Iris pigment epithelial cell (primary cell): Measurements from ENCODE around the gene UST.
A peak's percentile ranks its signal among the peaks of the same experiment; 100 is the strongest.
"Not testable (repeated sequence)": the region's sequence is repeated elsewhere in the genome, so short reads cannot be mapped to it uniquely, and the experiment has no call there.

Experiments used
- DNase-seq: peaks from one replicate; pipeline ENCODE4 v3.0.0-alpha.2; 2011; ENCODE audit warnings: low read depth

Gene UST

DNA sequence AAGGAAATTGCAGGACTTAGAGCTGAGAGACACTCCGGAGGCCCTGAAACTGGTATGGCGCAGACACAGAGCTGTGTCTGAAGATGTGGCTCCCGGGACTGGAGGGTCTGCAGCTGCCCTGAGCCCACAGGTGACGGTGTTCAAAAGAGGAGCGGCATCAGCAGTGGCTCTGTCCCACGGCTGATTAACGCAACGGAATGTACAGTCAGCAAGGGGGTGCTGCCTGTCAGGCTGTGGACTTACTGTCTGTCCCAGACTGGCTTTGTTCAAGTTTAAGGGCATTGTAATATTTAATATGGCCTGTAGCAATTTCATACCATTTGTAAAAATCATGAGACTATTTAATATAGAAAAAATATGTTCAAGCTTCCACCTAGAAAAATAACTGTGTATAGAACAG, 342.7 kb downstream of the UST start:
- DNase-seq: no peak

DNA sequence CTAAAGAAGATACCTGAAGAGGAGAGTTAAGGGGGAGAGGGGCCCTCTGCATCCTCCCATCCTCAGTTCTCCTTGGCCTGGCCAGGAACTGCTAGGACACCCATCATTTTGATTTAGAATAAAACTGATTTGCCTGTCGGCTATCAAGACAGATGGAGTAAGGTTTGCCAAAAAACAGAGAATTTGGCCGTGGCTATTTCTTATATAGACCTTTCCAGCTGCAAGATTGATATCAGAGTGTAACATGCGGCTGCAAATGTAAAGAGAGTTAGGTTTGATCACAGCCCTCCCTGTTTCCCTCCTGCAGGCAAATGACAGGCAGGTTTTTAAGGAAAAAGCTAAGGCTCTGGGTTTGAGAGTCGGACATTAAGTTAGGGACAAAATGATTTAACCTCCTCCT, 344.1 kb downstream of the UST start:
- no peak for DNase-seq

DNA sequence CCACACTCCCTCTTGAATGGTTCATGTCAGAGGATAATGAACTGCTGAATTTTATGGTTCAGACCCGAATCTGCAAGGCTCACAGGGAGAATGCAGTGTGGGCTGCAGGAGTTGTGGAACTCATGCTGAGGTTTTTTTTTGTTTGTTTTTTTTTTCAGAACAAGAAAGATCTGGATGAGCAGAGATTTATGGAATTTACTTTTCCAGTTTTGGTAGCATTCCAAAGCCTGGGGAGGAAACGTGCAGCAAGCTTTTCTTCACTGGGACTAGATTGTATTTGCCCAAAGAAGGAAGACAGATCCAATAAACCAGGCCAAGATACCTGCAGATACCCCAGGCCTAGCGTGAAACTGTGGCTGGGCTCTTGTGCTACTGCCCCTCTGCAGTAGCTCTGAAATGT, 346.8 kb downstream of the UST start:
- DNase-seq: peak; percentile 54

DNA sequence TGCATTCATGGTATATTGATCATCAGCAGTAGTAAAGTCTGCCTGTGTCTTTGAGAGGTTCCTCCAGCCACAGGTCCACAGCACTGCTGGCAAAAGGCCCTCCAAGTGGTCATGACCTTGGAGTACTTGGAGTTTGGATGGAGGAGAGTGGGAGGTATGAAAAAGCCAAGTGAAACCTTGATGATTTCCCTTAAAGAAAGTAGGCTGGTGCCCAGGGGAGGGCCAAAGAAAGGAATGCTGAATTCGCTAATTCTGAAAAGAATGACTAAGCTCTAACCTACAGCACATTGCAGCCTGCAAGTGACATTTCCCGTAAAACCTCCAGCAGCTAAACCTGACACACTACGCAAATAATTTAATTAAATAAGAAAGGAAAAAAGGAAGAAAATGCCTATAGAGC, 347.3 kb downstream of the UST start:
- DNase-seq: peak; percentile 36

DNA sequence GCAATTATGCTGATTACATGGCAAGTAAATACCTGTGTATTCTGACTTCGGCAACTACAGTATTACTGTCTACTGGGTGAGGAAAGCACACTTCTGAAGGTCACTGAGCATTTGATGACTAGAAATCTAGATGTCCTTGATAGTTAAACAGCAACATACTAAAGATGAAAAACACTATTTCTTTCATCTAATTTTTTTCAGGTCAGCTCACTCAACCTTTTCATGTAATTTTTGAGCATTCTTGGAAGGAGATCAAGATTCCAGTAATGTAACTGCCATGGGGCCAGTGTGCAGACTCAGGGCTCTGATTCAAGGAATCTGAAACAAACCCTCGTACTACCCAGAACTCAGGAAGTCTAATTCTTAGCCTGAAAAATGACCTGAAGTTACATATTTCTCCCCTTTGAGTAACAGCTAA, 348.1 kb downstream of the UST start:
- DNase-seq: peak; percentile 83

DNA sequence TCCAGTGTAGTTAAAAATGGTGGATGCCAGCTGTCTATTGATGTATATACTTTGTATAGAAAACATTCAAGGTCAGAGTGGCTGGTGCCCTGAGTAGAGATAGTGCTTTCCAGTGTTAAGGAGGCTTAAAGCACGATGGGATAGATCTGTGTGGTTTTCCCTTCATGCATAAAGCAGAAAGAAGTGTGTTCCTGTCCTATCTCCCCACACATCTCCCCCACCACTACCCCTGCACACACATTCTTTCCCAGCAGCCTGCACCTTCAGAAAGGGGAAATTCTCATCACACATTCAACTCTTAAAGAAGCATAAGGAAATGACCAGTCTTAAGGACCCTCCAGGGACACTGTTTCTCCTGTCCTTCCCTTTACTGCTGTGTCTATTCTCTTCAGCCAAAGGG, 349.0 kb downstream of the UST start:
- no peak for DNase-seq

DNA sequence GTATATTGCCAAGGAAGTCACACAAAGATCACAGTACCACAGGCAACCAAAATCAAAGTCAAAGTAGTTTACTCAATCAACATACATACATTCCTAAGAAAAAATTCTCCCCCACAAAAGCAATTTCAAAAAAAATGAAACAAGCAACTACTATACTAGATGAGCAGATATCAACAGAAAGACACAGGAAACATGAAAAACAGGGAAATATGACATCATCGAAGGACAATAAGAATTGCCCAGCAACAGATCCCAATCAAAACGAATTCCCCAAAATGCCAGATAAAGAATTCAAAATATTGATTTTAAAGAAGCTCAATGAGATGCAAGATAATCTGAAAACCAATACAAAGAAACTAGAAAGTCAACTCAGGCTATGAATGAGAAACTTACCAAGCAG, 351.0 kb downstream of the UST start:
- DNase-seq: no peak

DNA sequence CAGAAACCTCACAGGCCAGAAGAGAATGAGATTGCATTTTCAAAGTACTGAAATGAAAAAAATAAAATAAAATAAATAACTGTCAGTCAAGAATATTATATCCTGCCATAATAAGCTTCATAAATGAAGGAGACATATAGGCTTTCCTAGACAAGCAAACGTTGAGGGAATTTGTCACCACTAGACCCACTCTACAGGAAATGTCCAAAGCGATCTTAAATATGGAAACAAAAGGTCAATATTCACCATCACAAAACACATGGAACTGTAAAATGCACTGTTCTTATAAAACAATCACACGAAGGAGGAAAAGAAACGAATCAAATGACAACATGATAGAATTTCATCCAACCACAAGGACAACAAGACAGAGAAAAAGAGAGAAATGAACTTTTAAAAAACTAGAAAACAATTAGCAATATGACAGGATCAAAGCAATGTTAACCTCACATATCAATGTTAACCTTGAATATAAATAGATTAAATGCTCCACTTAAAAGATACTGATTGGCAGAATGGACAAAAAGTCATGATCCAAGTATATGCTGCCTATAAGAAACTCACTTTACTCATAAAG, 352.0 kb downstream of the UST start:
- DNase-seq: no peak

DNA sequence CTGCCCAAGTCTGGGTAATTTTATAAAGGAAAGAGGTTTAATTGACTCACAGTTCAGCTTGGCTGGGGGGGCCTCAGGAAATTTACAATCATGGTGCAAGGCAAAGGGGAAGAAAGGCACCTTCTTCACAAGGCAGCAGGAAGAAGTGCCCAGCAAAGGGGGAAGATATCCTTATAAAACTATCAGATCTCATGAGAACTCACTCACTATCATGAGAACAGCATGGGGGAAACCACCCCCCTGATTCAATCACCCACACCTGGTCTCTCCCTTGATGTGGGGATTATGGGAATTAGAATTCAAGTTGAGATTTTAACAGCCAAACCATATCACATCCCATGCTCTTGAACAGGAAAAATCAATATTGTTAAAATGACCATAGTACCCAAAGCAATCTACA, 355.5 kb downstream of the UST start:
- no peak for DNase-seq

DNA sequence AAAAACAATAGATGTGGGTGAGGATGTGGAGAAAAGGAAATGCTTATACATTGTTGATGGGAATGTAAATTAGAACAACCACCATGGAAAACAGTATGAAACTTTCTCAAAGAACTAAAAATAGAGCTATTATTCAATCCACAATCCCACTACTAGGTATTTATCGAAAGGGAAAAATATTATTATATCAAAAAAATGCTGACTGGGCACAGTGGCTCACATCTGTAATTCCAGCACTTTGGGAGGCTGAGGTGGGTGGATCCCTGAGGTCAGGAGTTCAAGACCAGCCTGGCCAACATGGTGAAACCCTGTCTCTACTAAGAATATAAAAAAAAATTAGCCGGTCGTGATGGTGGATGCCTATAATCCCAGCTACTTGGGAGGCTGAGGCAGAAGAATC, 357.1 kb downstream of the UST start:
- not testable (repeated sequence) for DNase-seq

DNA sequence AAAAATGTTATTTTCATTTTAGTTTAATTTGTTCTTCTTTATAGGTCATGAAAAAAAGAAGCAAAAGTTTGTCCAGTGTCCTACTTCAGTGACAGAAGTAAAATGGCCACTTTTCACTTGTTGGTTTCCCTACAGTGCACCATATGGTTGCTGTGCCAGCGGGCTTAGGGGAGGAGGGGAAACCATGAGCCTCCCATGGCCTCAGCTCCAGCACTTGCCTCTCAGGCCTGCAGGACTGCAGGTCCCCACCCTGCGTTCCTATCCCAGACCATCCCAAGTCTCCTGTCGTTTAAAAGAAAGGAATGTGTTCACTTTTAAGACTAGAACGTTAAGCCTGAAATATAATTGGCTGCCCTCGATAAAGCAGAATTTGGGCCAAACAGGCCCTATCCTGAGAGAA, 360.7 kb downstream of the UST start:
- DNase-seq: no peak

DNA sequence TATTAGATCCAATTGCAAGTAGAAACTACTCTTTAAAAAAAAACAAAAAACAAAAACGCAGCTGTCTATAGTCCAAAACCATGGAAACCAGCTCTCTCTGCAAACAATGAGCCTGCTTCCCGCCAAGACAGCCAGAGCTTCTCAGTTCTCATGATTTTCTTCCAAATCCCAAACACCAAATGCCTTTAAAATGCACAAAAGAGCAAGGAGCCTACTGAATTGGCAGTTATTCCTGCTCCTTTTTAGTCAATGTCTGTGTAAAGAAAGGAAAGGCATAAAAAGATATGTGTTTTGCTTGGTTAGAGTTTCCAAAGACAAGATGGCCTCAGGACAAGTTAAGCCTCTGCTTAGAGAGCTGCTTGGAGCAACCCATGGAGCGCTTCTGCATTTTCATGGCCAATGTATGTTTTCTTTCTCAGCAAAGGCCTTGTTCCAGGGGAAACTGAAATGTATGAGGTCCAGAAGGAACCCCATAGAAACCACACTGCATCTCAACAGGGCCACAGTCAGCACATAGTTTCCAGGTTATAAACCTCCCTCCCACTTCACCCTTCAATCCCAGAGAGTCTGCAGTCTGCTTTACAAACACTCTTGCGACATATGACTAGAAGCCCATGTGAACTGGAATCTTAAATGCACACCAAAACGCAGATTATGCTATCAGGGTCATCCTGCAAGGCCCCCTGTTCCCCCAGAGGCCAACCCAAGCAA, 361.4 kb downstream of the UST start:
- DNase-seq: peak; percentile 42

DNA sequence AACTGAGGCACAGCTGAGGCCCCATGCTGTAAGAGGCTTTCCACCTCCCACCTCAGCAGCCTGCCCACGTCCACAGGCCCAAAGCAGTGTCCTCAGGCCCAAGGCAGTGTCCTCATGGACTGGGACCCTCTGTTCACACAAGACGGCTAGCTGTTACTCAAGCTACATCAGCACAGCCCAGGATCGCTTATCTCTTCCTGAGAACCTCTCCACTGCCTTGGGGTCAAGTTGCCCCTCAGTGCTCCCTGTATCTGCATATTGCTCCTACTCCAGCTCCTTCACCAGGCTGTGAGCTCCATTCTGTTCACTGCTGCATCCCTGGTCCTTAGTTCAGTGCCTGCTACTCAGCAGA, 361.9 kb downstream of the UST start:
- DNase-seq: no peak

DNA sequence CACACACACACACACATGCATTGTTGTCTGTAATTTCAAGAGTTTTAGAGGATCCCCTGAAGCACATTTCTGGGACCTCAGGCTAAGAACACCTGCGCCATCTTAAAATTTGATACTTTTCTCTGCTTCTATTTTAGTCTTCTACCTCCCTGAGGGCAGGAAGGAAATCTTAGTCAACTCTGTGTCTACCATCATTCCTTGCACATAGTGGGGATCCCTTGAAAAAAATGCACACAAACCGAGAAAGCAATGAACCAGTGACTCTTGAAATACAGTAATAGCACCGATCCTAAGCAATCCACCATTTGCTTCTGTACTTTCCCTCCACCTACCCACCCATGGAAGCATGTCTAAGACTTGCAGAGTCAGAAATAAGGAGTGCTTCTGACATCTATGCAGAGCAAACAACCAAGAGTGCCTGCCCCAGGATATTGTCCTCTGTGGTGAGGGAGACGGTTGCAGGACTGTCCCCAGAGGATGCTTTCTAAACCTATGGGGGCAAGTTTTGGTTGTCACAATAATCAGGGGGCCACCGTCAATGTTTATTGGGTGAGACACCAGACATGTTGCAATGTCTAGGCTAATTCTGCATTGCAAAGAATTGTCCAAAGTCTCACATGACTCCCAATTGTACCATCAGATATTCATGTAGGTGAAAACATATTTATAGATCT, 362.7 kb downstream of the UST start:
- DNase-seq: no peak

DNA sequence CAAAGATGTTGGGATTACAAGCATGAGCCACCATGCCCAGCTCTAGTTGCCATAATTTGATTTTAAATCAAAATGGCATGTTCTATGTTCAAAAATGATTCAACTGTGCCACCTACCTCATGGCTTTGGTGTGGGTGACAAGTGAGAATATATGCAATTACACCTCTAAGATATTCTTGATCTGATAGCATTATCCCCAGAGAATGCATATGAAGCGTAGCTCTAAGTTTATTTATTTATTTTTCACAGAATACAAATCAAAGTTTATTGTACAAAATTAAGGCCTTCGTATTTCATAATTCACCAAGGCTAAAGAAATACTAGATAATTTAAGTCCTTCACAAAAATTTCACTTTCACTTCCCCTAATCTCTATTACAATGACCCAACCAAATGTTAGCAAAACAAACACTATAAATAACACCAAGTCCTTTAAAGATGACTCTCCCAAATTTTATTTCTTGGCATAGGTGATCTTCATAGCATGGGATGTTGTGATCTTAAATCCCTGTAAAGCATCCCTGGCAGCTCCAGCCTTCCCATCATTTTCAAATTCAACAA, 364.8 kb downstream of the UST start:
- no peak for DNase-seq

DNA sequence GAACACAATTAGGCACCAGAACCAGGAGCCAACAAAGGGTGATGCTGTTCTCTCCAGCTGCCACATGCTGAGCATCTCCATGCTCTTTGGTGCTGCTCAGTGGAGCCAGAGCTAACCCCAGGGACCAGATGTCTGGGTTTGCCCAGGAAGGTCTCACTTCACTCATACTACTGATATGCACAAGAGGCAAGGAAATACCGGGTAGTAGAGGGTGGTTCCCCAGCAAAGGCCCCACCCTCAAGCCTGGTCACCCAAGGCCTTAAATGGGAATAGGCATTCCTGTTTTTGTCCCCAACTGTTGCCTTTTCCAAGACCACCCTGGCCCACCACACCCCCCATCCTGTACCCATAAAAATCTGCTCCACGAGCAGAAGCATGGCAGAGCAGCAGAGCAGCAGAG, 366.1 kb downstream of the UST start:
- no peak for DNase-seq

DNA sequence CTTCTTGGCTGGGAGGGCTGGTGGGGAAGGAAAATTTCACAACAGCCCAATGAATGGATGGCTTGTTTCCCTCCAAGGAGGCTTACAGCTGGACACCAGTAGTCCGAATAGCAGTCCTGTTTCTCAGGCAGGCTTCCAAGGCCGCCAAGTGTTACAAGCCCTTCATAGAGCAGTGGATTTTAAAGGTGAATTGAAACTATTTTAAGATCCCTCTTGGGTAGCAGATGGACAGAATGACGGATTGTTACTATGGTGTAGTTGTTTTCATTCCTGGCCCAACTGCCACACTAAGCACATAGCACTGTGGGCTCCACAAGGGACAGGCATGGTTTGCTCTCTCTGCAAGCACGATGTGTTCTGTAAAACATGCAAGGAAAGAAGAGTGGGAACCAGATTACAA, 367.3 kb downstream of the UST start:
- DNase-seq: no peak

DNA sequence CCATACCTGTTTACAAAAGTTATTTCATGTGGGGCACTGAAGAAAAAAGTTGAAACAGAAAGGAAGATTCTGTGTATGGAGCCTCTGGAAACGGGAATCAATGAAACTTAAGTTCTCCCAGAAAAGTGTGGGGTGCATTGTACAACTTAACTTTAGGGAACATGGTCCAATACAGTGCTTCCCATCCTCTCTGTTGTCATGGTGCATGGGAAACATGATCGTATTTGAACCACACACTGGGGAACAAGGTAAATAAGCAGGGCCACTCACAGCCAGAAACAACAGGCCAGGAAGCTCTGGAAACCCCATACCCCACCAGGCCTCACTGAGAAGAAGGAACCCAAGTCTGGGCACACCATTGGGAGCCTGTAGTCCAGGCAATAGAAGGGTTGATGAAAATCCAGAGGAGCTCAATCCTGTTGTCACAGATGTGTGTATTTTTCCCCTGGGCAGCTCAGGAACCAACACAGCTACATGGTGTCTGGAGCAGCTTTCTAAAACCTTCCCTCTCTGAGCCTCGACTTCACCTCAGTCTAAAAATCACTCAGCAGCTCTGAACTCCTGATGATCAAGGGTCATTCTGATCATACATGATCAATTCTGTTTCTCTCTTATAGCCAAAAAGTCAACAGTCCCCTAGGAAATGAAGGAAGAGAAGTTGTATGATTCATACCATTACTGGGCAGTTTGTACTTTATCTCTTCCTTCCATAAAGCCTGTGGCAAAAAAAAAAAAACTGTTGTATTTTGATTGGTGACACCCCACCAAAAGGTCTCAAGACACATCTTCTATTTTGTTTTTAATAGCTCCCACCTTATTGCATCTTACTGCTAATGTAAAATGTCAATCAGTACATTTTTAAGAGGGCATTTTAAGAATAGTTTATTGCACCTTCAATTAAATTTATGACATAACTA, 372.2 kb downstream of the UST start:
- DNase-seq: no peak

DNA sequence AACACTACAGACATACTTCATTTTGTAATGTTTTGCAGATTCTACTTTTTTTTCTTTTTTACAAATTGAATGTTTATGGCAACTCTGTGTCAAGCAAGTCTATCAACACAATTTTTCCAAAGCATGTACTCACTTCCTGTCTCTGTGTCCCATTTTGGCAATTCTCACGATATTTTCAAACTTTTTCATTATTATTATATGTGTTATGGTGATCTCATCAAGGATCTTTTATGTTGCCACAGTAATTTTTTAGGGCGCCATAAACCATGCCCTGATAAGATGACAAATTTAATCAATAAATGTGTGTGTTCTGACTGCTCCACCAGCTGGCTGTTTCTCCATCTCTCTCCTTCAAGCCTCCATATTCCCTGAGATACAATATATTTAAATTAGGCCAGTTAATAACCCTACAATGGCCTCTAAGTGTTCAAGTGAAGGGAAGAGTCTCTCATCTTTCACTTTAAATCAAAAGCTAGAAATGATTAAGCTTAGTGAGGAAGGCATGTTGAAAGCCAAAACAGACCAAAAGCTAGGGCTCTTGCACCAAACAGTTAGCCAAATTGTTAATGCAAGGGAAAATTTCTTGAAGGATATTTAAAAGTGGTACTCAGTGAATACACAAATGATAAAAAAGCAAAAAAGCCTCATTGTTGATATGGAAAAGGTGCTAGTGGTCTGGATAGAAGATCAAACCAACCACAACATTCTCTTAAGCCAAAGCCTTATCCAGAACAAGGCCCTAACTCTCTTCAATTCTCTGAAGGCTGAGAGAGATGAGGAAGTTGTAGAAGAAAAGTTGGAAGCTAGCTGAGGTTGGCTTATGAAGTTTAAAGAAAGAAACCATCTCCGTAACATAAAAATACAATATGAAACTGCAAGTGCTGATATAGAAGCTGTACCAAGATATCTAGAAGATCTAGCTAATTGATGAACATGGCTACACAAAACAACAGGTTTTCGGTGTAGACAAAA, 376.3 kb downstream of the UST start:
- DNase-seq: no peak

DNA sequence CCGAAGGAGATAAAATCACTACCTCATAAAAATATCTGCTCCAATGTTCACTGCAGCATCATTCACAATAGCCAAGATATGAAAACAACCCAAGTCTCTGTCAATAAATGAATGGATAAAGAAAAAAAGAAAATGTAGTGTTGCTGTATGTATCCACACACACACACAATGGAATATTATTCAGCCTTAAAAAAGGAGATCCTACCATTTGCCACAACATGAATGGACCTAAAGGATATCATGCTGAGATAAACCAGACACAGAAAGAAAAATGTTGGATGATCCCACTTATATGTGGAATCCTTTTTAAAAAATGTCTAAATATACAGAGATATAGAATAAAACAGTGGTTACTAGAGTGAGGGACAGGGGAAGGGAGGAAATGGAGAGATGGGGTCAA, 378.5 kb downstream of the UST start:
- no peak for DNase-seq
